Raji (cell line): ENCODE data around the gene KCNIP3.

Experiments
- POLR2A ChIP-seq: IDR thresholded peaks from 2 replicates; pipeline ENCODE4 v1.6.1; 2011; ENCODE audit warnings: low read depth, low read length, control low read depth; ENCODE audit not compliant: insufficient read depth

The KCNIP3 gene

GRCh38 chr2:95399061-95399460, 101.9 kb downstream of the KCNIP3 start:
- TF ChIP-seq POLR2A, result no peak

- TF ChIP-seq POLR2A, result no peak
Measured at GRCh38 chr2:95401480-95401879, 104.3 kb downstream of the KCNIP3 start.

- peak; percentile 81 for TF ChIP-seq POLR2A
Measured at GRCh38 chr2:95402370-95403203, 105.4 kb downstream of the KCNIP3 start, which contains the start of gene FAHD2A. Gene FAHD2A, plus strand, starts transcription at chr2:95402708. Its CDS starts 2,851 bp downstream, at chr2:95405559.
